HG03108 (cell line): ENCODE measurements around the gene JAKMIP1.

Experiments used
- ATAC-seq: cut with Tn5 transposase; IDR thresholded peaks from one replicate; pipeline ENCODE4 v1.9.1; 2021; ENCODE audit warnings: moderate library complexity; ENCODE audit not compliant: unreplicated experiment

JAKMIP1 gene

GRCh38 chr4:6200011-6200921 is at the start of gene JAKMIP1:
Gene JAKMIP1, minus strand, starts transcription at chr4:6200549. Its CDS starts 87,699 bp downstream, at chr4:6112850.
- peak; percentile 79 for ATAC-seq

GRCh38 chr4:6248394-6248793 is 48.0 kb upstream of the JAKMIP1 start:
- ATAC-seq, result no peak

DNA sequence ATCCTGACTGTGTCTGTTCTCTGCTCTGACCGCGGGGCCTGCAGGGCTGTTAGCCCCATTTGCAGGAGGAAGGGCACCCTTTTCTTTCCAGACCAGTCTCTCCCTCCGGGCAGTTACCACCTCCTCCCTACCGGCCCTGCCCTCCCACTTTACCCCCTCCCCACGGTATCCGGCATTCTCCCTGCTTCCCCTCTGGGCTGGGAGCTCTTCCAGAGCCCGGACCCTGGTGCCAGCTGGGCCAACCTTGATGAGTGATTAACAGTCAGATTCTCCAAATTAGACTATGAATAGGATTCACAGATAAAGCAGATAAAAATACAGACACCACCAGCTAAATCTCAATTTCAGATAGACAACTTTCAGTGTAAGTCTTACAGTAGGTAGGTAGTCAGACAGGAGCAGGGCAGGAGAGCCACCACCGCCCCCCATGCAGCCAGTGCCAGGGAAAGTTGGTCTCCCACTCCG is 45.9 kb upstream of the JAKMIP1 start:
- no peak for ATAC-seq

DNA sequence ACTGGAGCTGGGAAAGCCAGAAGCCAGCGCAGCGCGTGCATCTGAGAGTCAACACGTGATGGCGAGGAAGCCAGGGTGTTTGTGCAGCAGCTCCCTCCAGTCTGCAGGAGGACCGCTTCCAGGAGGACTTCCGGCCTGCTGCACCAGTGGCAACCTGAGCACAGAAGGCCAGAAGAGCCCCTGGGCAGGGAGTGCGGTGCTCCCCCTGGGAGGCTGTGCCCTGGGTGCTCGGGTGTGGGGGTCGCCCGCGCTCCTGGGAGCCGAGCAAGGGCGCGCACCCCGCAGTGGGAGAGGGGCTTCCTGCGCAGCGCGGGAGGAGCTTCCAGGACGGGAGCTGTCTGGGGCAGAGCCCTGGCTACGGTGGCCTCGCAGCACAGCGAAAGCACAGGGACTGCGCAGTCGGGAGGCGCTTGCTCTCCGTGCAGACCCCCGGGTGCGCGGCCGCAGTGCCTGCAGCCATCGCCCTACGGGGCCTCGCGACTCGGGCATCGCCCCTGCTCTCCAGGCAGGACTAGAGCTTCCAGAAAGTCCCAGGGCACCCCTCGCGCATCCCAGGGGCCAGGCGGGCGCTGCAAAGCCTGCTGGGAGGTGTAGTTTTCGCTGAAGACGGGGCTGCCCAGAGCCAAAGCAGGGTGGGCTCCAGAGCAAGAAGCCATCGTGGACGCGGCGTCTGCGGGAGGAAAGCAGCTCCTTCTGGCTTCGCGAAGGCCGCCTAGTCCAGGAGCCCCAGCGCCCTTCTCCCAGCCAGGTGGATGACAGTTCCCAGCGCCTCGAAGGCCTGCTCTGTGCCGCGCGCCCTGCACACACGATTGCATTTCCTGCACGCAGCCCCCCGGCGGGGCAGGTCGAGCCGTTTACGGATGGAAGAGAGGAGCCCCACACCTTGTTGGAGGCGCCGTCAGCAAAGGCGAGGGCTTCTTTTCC is 45.2 kb upstream of the JAKMIP1 start:
- no peak for ATAC-seq

- no peak for ATAC-seq
Measured at GRCh38 chr4:6242271-6243029, 42.1 kb upstream of the JAKMIP1 start.

DNA sequence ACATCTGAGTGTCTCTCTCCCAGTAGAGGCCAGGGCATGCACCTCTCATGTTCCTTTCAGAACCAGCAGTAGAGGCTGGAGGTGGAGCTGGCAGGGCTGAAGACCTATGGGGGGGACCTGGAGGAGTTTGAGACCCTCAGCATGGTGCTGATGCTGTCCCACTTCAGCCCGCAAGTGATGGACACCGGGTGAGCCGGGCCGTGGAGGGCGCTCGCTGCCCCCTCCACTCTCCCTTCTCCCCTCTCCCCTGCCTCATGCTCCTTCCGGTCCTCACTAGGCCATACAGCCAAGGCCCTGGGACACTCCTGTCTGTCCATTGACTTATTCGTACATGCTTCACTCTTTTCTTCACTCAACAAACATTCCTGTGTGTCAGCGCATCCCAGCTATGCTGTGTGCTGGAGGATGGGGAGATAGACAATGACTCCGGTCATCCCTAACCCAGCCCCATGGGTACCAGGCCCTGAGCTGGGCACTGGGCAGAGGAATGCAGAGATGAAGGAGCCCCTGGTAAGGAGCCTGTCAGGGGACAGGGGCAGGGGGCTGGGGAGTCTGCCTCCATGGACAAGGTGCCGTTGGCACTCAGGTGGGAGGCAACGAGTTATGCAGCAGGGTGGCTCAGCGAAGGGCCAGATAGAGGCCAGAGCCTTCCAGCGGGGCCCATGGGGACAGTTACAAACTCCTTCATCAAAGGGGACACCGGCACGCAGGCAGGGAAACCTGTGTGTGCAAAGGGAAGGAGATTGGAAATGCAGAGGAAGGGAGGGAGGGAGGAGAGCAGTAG is 40.9 kb upstream of the JAKMIP1 start:
- ATAC-seq, result no peak

GRCh38 chr4:6239968-6240367 is 39.6 kb upstream of the JAKMIP1 start:
- ATAC-seq, result no peak

- no peak for ATAC-seq
Measured at GRCh38 chr4:6239486-6239885, 39.1 kb upstream of the JAKMIP1 start.

- ATAC-seq, result no peak
Measured at GRCh38 chr4:6236816-6237390, 36.6 kb upstream of the JAKMIP1 start.

- no peak for ATAC-seq
Measured at GRCh38 chr4:6235901-6236640, 35.7 kb upstream of the JAKMIP1 start.

DNA sequence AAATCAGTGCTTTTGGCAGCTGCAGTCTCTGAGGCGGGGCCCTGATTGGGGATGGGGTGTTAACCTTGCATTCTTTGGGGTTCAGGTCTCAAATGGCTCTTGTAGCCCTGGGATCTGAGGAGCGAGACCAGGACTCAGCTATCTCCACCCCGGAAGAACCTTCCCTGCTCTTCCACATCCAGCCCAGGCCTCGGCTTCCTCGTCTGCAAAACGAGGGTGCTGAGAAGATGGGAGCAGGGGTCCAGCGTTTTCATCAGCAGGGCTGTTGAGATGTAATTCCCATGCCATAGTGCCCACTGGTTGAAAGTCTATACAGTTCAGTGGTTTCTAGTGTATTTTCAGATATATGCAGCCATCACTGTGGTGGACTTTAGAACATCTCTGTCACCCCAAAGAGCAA is 34.7 kb upstream of the JAKMIP1 start:
- ATAC-seq, result no peak

- ATAC-seq, result no peak
Measured at GRCh38 chr4:6233929-6234328, 33.6 kb upstream of the JAKMIP1 start.

DNA sequence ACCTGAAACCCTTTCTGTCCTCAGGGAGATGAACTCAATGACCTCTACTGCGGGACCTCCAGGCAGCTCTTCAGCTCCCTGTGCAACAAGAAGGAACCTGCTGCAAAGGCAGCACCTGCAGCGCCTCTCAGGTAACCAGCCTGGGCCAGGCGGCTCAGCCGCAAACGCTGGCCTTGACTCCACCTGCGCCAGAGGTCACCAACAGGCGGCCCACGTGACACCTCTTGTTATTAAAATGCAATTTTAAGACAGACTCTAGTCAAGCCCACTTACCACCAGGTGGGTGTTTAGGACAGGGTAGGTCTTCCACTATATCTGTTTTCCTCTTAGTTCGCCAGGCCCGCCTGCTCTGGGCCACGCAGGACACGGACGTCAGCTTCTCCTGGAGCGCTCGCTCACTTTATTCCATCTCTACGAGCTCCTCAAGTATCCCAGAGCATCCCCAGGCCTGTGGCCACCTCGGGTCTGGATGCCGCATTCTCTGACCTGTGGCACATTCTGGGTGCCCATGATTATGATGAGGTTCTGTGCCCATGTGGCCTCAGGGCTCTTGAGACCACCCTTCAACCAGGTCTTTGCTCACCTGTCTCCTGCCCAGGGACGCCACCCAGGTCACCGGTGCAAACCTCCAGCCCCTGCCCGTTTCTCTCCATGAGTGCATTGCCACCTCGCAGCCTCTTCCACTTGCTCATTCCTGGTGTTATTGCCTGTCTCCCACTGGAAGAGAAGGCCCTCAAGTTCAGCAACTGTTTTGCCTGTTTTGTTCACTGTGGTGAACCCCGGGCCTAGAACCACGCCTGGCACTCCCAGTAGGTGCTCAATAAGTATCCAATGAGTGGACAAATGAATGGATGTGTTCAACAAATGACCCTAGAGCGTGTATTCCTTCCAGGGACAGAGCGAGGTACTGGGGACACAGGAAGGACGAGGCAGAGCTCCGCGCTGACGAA is 32.8 kb upstream of the JAKMIP1 start:
- no peak for ATAC-seq

- no peak for ATAC-seq
Measured at GRCh38 chr4:6231663-6232165, 31.4 kb upstream of the JAKMIP1 start.

DNA sequence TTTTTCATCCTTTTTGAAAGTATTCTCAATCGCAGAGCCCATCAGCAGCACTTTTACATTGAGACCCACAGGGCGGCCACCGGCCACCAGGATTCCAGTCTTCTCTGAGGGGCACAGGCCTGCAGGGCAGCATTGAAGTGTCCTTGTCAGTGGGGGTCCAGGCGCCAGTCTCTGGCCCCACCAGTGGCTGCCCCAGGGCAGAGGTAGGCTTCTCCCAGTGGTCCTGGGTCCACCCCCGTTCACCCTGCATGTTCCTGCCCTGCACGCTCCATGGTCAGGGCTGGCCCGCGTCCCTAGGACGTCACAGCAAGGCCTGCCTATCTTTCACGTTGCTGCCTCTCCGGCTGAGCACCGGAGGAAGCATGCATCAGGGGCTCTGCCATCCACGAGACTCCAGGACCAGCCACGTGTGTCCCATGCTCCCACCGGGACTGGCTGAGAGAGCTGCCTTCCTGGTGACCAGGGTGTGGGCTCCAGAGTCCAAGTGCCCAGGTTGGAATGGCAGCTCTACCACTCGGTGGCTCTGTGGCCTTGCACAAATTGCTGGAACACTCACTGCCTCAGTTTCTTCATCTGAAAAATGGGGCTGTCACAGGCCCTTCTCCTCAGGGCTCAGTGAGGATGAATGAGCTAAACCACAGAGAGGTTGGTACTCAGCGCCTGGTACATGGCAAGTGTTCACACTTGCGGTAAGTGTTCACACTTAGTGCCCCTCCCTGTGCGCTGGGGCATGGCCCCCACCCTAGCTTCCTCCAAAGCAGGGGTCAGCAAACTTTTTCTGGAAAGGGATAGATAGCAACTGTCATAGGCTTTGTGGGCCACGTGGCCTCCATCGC is 30.7 kb upstream of the JAKMIP1 start:
- ATAC-seq, result no peak

DNA sequence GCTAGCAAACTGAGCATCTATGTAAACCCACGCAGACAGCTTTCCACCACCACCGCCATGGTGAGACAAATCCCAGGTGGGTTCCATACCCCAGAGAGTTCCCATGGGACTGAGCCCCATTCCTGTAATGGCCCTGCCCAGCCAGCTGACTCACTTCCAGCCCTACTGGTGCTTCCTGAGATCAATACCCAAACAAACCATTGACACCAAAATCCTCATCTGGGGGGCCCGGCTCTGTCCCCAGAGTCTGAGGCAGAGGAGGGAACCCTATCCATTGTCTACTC is 30.1 kb upstream of the JAKMIP1 start:
- no peak for ATAC-seq
